Sciatic nerve (tissue), 2 donors: ENCODE measurements around the gene CDPF1. TPM values are rescaled to one million over a fixed set of nuclear protein-coding genes. Genes with fewer than 3 reads are reported as not detected.

Experiments used
- ATAC-seq: fragments of 200-7000 bp; cut with Tn5 transposase; one replicate; pipeline ENCODE4 v1.9.1; 2020; ENCODE audit warnings: mild to moderate bottlenecking, moderate library complexity
- DNase-seq: peaks from one replicate; pipeline ENCODE4 v3.0.0-alpha.2; 2020; ENCODE audit warnings: low spot score
- intact Hi-C: fragments of 100-400 bp; cut with DNase I; formaldehyde crosslinking; loops from one replicate; pipeline ENCODE4 v1.14.2; 2022
- total RNA-seq: library from RNA; stranded (reverse); fragmentation: NEBNext Ultra II Directional; extraction: Animal tissue kit (Norgen Biotek cat#: 25700); gene quantifications from one replicate; pipeline ENCODE4 v1.2.1, GENCODE V29; 2021
- donor health status: DM: no; HTN: no; CAD: no.
- donor health status: DM: no; HTN: no; CAD: no.

The CDPF1 gene
- total RNA-seq: 6.8 TPM

GRCh38 chr22:46250035-46250782 is at the start of gene CDPF1:
Gene CDPF1 (minus strand): TSS chr22:46250293. CDS start chr22:46248284, 2,009 bp downstream.
- peak; percentile 95 for DNase-seq
- ATAC-seq: peak; percentile 95
- intact Hi-C loops: no loop called here

DNA sequence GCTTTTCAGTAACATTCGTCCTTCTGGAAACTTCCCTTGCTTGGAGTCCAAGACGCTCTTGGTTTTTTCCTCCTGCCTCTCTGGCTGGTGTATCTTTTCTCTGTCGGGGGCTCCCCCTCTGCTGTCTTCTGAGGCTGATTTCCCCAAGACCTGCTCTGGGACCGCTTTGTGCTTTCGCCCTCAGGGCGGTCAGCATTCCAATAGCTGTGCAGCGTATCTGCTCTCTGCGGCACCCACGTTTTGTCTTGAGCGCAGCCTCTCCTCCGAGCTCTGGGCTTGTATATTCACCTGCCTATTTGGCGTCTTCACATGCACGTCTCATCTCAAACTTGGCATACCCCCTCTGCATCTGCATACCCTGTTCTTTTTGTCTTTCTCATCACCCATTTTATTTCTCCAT is 49.0 kb upstream of the CDPF1 start:
- no peak for DNase-seq
- ATAC-seq: no peak
- intact Hi-C loops: loop anchor here (10.0 kb wide), 1 partner anchor 56 kb away; no protein-coding TSS in a partner anchor

- intact Hi-C loops: loop anchor here (10.0 kb wide), 1 partner anchor 58 kb away; no protein-coding TSS in a partner anchor
- DNase-seq: peak; percentile 69
- no peak for ATAC-seq
These were observed 47.2 kb upstream of the CDPF1 start for GRCh38 chr22:46297151-46297812.

DNA sequence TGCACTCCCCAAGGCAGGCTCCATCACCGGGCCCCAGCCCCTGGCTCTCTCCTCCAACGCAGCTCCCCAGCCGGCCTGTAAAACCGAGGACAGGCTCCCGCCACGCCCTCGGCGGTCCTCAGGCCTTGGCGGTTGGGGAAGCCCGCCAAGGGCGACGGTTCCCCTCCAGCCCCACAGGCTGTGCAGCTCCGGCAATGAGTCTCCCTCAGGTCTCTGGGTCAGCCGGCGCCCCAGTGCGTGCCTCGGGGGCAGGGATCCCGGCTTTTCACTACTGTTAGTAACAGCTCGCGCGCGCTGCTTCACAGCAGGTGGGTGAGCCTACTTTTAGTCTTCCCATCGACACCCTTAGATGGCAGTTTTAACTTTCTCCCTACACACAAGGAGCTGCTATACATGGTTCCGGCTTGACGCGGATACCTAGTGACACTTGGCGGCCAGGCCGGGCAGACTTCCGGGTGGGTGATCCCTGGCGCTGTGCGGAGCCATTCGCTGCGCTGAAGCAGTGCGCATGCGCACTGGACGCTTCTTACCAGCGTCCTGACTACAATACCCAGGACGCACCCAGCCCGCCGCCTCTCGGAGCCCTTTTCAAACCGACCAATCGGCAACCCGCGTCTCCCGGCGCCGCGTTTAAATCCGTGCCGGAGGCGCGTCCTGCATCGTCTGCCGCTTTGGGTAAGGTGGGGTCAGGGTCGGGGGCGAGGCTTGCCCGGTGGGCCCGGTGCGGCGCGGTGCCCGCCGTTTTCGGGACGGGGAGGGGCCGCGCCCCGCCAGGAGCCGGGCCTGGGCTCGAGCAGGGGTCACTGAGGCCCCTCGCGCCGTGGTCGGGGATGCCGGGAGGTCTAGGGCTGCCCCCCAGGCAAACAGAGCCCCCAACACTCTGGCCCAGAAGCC is 46.4 kb upstream of the CDPF1 start, which contains the start of gene GTSE1:
Gene GTSE1, plus strand, starts transcription at position 614 of the 894 bp plus-strand sequence. CDS start 531 bp downstream, outside the sequence.
- DNase-seq: peak; percentile 98
- peak; percentile 98 for ATAC-seq
- intact Hi-C loops: loop anchor here (10.0 kb wide), 1 partner anchor 58 kb away; no protein-coding TSS in a partner anchor

DNA sequence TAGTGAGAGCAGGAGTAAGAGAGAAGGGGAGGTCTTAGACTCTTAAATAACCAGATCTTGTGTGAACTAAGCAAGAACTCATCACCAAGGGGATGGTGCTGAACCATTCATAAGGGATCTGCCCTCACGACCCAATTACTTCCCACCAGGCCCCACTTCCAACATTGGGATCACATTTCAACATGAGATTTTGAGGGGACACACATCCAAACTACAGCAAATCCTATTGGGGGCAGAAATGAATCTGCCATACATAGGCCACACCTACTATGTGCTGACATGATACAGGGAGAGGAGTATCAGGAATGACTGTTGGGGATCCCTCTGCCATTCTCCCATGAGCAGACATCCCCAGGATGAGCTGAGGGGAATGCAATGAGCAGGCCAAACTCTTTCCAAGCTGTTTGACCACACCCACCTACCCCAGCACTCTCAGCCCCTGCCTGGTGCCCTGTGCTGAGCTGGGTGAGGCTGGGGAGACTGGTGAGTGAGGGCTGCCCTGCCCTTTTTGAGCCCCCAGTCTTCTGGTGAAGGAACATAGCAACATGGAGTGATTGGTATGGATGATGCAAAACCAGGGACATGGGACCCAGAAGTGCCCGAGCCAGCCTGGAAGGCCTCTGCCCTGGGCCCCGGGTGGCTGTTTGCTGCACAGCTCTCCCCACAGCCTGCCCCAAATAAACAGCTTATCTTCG is 45.3 kb upstream of the CDPF1 start:
- ATAC-seq: no peak
- intact Hi-C loops: loop anchor here (10.0 kb wide), 1 partner anchor 59 kb away; no protein-coding TSS in a partner anchor
- no peak for DNase-seq

DNA sequence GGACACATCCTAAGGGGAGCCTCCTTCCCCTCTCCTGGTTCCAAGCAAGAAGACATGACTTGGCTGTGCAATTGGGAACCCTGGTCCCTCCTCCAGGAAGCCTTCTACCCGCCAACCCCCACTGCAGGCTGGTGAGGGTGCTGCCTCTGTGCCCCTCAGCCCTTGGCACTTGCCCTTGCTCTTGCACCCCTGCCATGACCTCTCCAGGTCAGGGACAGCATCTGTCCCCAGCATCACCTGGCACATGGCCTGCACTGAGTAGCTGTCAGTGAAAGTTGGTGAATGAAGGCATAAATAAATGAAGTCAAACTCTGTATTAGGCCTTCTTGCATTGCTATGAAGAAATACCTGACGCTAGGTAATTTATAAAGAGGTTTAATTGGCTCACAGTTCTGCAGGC is 44.7 kb upstream of the CDPF1 start:
- intact Hi-C loops: loop anchor here (5.0 to 10.0 kb wide), 2 partner anchors 60 to 172 kb away; no protein-coding TSS in a partner anchor
- no peak for ATAC-seq
- no peak for DNase-seq

DNA sequence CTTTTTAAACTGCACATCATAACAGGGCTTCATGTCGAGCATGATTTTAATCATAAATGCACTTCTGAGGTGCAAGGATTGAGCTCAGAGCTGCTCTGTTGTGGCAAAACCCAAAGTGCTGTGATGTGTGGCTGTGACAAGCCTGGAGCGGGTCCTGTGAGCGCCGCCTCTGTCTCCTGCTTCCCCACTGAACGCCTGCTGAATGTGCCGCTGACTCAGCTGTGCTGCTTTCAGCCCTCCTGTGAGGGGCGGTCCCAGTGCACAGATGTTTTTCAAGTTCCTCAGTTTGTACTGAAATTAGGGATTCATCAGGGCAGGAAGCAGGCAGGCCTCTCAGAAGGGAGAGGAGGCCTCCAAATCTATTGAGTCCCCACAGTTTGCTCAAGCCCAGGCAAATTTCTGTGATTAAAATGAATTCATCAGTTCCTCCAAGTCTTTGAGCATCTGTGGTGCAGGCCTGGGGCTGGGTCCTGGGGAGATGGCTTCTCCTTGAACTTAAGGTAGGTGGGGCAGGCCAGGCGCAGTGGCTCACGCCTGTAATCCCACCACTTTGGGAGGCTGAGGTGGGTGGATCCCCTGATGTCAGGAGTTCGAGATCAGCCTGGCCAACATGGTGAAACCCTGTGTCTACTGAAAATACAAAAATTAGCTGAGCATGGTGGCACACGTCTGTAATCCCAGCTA is 43.6 kb upstream of the CDPF1 start:
- peak; percentile 42 for ATAC-seq
- DNase-seq: peak; percentile 75
- intact Hi-C loops: loop anchor here (5.0 to 10.0 kb wide), 2 partner anchors 61 to 171 kb away; no protein-coding TSS in a partner anchor

- ATAC-seq (no peak), DNase-seq (no peak)
- intact Hi-C loops: loop anchor here (5.0 to 10.0 kb wide), 2 partner anchors 62 to 170 kb away; no protein-coding TSS in a partner anchor
These were observed 42.6 kb upstream of the CDPF1 start for GRCh38 chr22:46292732-46293131.

DNA sequence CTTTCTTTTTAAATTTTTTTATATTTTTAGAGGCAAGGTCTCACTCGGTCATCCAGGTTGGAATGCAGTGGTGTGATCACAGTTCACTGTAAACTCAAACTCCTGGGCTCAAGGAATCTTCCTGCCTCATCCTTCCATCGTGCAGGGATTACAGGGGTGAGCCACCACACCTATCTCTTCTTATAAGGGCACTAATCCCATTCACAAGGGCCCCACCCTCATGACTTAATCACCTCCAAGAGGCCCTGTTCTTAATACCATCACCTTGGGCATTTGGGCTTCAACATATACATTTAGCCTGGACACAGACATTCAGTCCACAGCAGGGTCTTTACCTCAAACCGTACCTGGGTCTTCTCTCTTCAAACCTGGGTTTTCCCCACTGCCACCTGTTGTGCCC is 42.1 kb upstream of the CDPF1 start:
- intact Hi-C loops: loop anchor here (5.0 to 10.0 kb wide), 2 partner anchors 63 to 170 kb away; no protein-coding TSS in a partner anchor
- ATAC-seq (no peak), DNase-seq (no peak)

DNA sequence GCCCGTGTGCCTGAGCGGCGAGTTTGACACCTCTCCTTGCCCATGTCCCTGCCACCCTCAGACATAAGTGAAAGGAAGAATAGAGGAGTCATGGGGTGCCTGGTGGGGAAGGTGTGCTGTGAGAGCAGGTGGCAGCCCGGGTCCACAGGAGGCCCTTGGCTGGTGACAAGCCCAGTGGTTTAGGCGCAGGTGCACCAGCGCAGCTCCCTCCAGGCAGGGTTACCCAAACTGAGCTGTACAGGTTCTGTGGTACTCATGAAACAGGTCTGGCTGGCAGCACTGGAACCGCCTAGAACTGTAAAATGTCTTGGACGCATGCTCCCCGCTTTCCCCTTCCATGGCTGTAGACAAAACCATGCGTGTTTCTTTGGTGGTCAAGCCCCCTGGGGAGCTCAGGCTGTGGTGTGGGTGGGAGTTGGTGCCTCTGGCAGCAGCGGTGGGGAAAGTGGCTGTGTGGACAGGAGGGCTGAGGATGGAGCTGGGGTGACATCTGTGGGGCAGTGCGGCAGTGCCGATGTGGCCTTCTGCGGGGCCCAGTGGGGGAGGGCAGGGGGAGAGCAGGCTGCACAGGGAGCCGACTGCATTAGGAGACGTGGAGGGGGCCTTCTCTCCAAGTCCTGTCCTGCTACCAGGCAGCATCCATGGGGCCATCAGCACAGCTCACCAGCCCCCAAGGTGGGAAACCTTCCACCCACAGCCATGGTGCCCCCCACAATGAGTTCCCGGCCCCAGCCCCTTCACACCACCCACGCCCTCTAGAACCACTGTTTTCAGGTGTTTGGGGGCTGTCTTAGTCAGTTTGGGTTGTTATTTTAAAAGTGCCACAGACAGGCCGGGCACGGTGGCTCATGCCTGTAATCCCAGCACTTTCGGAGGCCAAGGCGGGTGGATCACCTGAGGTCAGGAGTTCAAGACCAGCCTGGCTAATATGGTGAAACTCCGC is 41.0 kb upstream of the CDPF1 start:
- ATAC-seq (no peak), DNase-seq (no peak)
- intact Hi-C loops: loop anchor here (5.0 to 10.0 kb wide), 2 partner anchors 64 to 169 kb away; no protein-coding TSS in a partner anchor

GRCh38 chr22:46290121-46290842 is 40.2 kb upstream of the CDPF1 start:
- DNase-seq: no peak
- intact Hi-C loops: loop anchor here (5.0 to 10.0 kb wide), 2 partner anchors 65 to 168 kb away; no protein-coding TSS in a partner anchor
- ATAC-seq: no peak

DNA sequence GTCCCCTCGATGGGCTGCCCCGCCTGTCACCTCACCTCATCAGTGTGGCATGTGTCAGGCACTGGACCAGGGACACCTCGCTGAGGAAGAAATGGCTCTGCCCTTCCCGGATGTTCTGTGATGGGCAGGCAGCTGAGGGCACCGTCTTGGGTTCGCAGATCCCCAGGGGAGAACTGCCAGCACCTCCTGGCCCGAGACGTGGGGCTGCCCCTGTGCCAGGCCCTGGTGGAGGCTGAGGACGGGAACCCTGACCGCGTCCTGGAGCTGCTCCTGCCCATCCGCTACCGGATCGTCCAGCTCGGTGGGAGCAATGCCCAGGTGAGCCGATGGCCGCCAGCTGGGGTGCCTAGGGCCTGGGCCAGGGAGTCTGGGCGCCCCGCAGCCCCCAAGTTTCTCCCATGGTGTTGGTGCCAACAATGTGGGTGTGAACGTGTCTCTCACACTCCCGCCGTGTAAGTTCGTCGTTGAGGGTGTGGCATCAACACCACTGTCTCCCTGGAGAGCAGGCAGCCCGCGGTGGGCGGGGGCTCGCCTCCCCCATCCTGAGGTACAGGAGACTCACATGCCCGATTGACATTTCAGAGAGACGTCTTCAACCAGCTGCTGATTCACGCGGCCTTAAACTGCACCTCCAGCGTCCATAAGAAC is 39.3 kb upstream of the CDPF1 start:
- no peak for ATAC-seq
- intact Hi-C loops: no loop called here

GRCh38 chr22:46288846-46289243 is 38.8 kb upstream of the CDPF1 start:
- ATAC-seq: no peak
- no peak for DNase-seq
- intact Hi-C loops: no loop called here

More for the DNA sequence above, 39.3 kb upstream of the CDPF1 start:
- no peak for DNase-seq

- ATAC-seq (peak; percentile 47), DNase-seq (no peak)
- intact Hi-C loops: no loop called here
These were observed 38.0 kb upstream of the CDPF1 start for GRCh38 chr22:46287873-46288751.
